Measurements from ENCODE around the gene SPECC1L.

Gene SPECC1L

GRCh38 chr22:24339452-24339747 lies 68.8 kb downstream of the SPECC1L start:
- Histone ChIP-seq H3K4me3 (replicated peaks; ENCODE audit: insufficient read depth, low read length) (no peak overlapping the region), H3K27me3 (ENCODE audit: insufficient read depth, poor library complexity, severe bottlenecking) (no peaks in the 10 kb centered on the region), H3K27ac (replicated peaks) (no peak overlapping the region)
- TF ChIP-seq POLR2AphosphoS5 (IDR thresholded peaks at IDR 0.05; ENCODE audit: low read depth) (no peak), SPI1 (IDR thresholded peaks at IDR 0.05; ENCODE audit: borderline replicate concordance, low read depth) (no peak), CTCF (IDR thresholded peaks at IDR 0.05; ENCODE audit: insufficient read depth, low read length) (no peak), GABPA (IDR thresholded peaks at IDR 0.05; ENCODE audit: low read depth) (no peak)
- TF ChIP-seq, protein P1, sequence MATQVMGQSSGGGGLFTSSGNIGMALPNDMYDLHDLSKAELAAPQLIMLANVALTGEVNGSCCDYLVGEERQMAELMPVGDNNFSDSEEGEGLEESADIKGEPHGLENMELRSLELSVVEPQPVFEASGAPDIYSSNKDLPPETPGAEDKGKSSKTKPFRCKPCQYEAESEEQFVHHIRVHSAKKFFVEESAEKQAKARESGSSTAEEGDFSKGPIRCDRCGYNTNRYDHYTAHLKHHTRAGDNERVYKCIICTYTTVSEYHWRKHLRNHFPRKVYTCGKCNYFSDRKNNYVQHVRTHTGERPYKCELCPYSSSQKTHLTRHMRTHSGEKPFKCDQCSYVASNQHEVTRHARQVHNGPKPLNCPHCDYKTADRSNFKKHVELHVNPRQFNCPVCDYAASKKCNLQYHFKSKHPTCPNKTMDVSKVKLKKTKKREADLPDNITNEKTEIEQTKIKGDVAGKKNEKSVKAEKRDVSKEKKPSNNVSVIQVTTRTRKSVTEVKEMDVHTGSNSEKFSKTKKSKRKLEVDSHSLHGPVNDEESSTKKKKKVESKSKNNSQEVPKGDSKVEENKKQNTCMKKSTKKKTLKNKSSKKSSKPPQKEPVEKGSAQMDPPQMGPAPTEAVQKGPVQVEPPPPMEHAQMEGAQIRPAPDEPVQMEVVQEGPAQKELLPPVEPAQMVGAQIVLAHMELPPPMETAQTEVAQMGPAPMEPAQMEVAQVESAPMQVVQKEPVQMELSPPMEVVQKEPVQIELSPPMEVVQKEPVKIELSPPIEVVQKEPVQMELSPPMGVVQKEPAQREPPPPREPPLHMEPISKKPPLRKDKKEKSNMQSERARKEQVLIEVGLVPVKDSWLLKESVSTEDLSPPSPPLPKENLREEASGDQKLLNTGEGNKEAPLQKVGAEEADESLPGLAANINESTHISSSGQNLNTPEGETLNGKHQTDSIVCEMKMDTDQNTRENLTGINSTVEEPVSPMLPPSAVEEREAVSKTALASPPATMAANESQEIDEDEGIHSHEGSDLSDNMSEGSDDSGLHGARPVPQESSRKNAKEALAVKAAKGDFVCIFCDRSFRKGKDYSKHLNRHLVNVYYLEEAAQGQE (IDR thresholded peaks at IDR 0.05; ENCODE audit: insufficient replicate concordance, low read depth), result no peak
- no peak for DNase-seq (ENCODE audit: low read depth in 1 of 2, low spot score in 1 of 2)

DNA sequence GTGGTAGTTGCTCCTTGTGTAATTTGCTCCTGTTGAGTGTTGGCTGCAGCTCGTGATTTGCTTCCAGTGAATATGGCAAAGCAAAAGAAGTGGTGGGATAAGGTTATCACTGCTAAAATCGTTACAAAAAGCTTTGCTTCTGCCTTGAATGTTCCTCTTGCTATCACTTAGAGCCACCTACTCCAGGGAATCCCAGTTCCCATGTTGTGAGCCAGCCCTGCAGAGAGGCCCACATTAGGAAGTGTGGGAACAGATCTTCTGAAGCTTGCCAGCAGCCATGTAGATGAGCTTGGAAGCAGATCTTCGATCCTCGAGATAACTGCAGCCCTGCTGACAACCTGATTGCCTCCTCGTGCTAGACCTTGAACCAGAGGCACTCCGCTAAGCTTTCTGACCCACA lies 71.0 kb downstream of the SPECC1L start:
- TF ChIP-seq CTCF (IDR thresholded peaks at IDR 0.05; ENCODE audit: insufficient read depth, low read length) (no peak), SPI1 (IDR thresholded peaks at IDR 0.05; ENCODE audit: borderline replicate concordance, low read depth) (no peak), POLR2AphosphoS5 (IDR thresholded peaks at IDR 0.05; ENCODE audit: low read depth) (no peak), GABPA (IDR thresholded peaks at IDR 0.05; ENCODE audit: low read depth) (no peak)
- TF ChIP-seq, protein P1 (IDR thresholded peaks at IDR 0.05; ENCODE audit: insufficient replicate concordance, low read depth), result no peak

GRCh38 chr22:24350627-24351026 lies 80.0 kb downstream of the SPECC1L start:
- TF ChIP-seq GABPA (IDR thresholded peaks at IDR 0.05; ENCODE audit: low read depth), result no peak
- no peak for TF ChIP-seq SPI1 (IDR thresholded peaks at IDR 0.05; ENCODE audit: borderline replicate concordance, low read depth)
- no peak for TF ChIP-seq CTCF (IDR thresholded peaks at IDR 0.05; ENCODE audit: insufficient read depth, low read length)
- TF ChIP-seq, protein P1 (IDR thresholded peaks at IDR 0.05; ENCODE audit: insufficient replicate concordance, low read depth), result no peak
- no peak for TF ChIP-seq POLR2AphosphoS5 (IDR thresholded peaks at IDR 0.05; ENCODE audit: low read depth)
- no peak overlapping the region for H3K4me3 ChIP-seq (replicated peaks; ENCODE audit: insufficient read depth, low read length)
- H3K27ac ChIP-seq (replicated peaks), result no peak overlapping the region
- no peaks in the 10 kb centered on the region for H3K27me3 ChIP-seq (ENCODE audit: insufficient read depth, poor library complexity, severe bottlenecking)
- no peak for DNase-seq (ENCODE audit: low read depth in 1 of 2, low spot score in 1 of 2)

More for the DNA sequence above, 71.0 kb downstream of the SPECC1L start:
- Histone ChIP-seq H3K27ac (replicated peaks) (no peak overlapping the region), H3K4me3 (replicated peaks; ENCODE audit: insufficient read depth, low read length) (no peak overlapping the region), H3K27me3 (ENCODE audit: insufficient read depth, poor library complexity, severe bottlenecking) (no peaks in the 10 kb centered on the region)
- no peak for DNase-seq (ENCODE audit: low read depth in 1 of 2, low spot score in 1 of 2)
